GM12878 (cell line): Measurements from ENCODE around the gene KIZ. TPM values are rescaled to one million over a fixed set of nuclear protein-coding genes. Genes with fewer than 3 reads are reported as not detected.
A peak's percentile ranks its signal among the peaks of the same experiment; 100 is the strongest.

Source experiments
- ATAC-seq: fragments of 200-7000 bp; cut with Tn5 transposase; 3 replicates; pipeline ENCODE4 v1.9.1; 2020; ENCODE audit warnings: mild to moderate bottlenecking, moderate library complexity
- BruUV-seq: library from RNA; stranded (reverse); fragments of 400-500 nt; replicated peaks from 2 replicates; lab custom pipeline; 2021; lab: Mats Ljungman, UMichigan
- CTCF ChIA-PET: fragments of 300-600 bp; sonication (Branson Sonifier 250); formaldehyde crosslinking; extraction: SDS; loops from one replicate; lab custom pipeline; 2021; ENCODE audit warnings: inconsistent platforms; lab: Yijun Ruan, JAX
- POLR2A ChIA-PET: fragments of 350-600 bp; formaldehyde crosslinking; extraction: SDS; loops from one replicate; lab custom pipeline; 2021; ENCODE audit warnings: inconsistent platforms; lab: Charles Lee
- RAD21 ChIA-PET: fragments of 300-600 bp; sonication (Branson Sonifier 250); formaldehyde crosslinking; loops from one replicate; lab custom pipeline; 2023; ENCODE audit warnings: antibody characterized with exemption; ENCODE audit not compliant: unreplicated experiment; lab: Charles Lee
- SMC1A ChIA-PET: fragments of 300-600 bp; sonication (Branson Sonifier 250); formaldehyde crosslinking; loops from one replicate; lab custom pipeline; 2023; ENCODE audit not compliant: unreplicated experiment, uncharacterized antibody; lab: Charles Lee
- DNase-seq: peaks from one replicate; pipeline ENCODE4 v3.0.0-alpha.2; 2011; ENCODE audit warnings: low read depth, low spot score
- FAIRE-seq: peaks from 3 replicates; lab custom pipeline; 2011; peaks lifted over from hg19 to GRCh38; lab: Jason Lieb, UNC
- H2AFZ ChIP-seq: 2 replicates; pipeline ENCODE4 v1.6.0; 2011; ENCODE audit warnings: low read depth, low read length, control low read depth; ENCODE audit not compliant: control insufficient read depth
- H3K27ac ChIP-seq: 2 replicates; pipeline ENCODE4 v1.5.1; 2011; ENCODE audit warnings: control low read depth; ENCODE audit not compliant: control insufficient read depth, insufficient read depth
- H3K27me3 ChIP-seq, 2 experiments: replicated peaks in 1 of 2; 2 replicates each; pipeline versions ENCODE4 v1.6.0 to v1.6.1; 2011; ENCODE audit warnings: low read length in 1 of 2; ENCODE audit not compliant: control insufficient read depth in 2 of 2, insufficient read depth in 2 of 2
- H3K36me3 ChIP-seq, 2 experiments: 2 replicates each; pipeline ENCODE4 v1.5.1; 2011; ENCODE audit warnings: low read length in 1 of 2; ENCODE audit not compliant: control insufficient read depth in 2 of 2, insufficient read depth in 2 of 2
- H3K4me1 ChIP-seq: 2 replicates; pipeline ENCODE4 v1.6.1; 2011; ENCODE audit warnings: mild to moderate bottlenecking, low read length, moderate library complexity, mixed read lengths; ENCODE audit not compliant: control insufficient read depth, insufficient read depth
- H3K4me2 ChIP-seq: 2 replicates; pipeline ENCODE4 v1.6.0; 2011; ENCODE audit warnings: control low read depth; ENCODE audit not compliant: control insufficient read depth, insufficient read depth
- H3K4me3 ChIP-seq: fragments of 200-600 bp; sonication (generic); 2 replicates; pipeline ENCODE4 v1.5.1; 2016
- H3K79me2 ChIP-seq: 2 replicates; pipeline ENCODE4 v1.6.0; 2011; ENCODE audit warnings: low read length; ENCODE audit not compliant: control insufficient read depth, insufficient read depth
- H3K9ac ChIP-seq: 2 replicates; pipeline ENCODE4 v1.8.0; 2011; ENCODE audit warnings: low read length, control low read depth, mixed read lengths; ENCODE audit not compliant: control insufficient read depth, insufficient read depth
- H3K9me3 ChIP-seq: replicated peaks from 3 replicates; pipeline ENCODE4 v1.5.1; 2011; ENCODE audit warnings: mild to moderate bottlenecking, low read length; ENCODE audit not compliant: control insufficient read depth, insufficient read depth
- H4K20me1 ChIP-seq: 2 replicates; pipeline ENCODE4 v1.6.0; 2011; ENCODE audit not compliant: control insufficient read depth, insufficient read depth
- CHD4 ChIP-seq: fragments of 200-600 bp; sonication (generic); IDR thresholded peaks from 2 replicates; pipeline ENCODE4 v1.6.1; 2016; ENCODE audit warnings: mild to moderate bottlenecking
- FOS ChIP-seq: IDR thresholded peaks from 3 replicates; pipeline ENCODE4 v1.6.1; 2011; ENCODE audit warnings: borderline replicate concordance; ENCODE audit not compliant: insufficient read length; ENCODE audit errors: extremely low read depth
- FOXM1 ChIP-seq: IDR thresholded peaks from 2 replicates; pipeline ENCODE4 v1.6.1; 2012; ENCODE audit warnings: low read depth, mild to moderate bottlenecking, inconsistent platforms, low read length, moderate library complexity
- GABPA ChIP-seq: IDR thresholded peaks from 2 replicates; pipeline ENCODE4 v1.6.1; 2014; ENCODE audit warnings: antibody characterized with exemption, low read depth, mild to moderate bottlenecking, inconsistent platforms
- HCFC1 ChIP-seq: fragments of 150-350 bp; IDR thresholded peaks from 2 replicates; pipeline ENCODE4 v1.6.1; 2014; ENCODE audit warnings: low read length
- MTA2 ChIP-seq: fragments of 450-650 bp; IDR thresholded peaks from 2 replicates; pipeline ENCODE4 v1.6.1; 2016; ENCODE audit warnings: low read depth, mild to moderate bottlenecking, moderate library complexity
- MYB ChIP-seq: fragments of 150-350 bp; IDR thresholded peaks from 2 replicates; pipeline ENCODE4 v1.6.1; 2014; ENCODE audit warnings: mild to moderate bottlenecking, low read depth, low read length, borderline replicate concordance
- PAX8 ChIP-seq: fragments of 450-650 bp; IDR thresholded peaks from 2 replicates; pipeline ENCODE4 v1.6.1; 2017; ENCODE audit warnings: mild to moderate bottlenecking, moderate library complexity
- RUNX3 ChIP-seq: IDR thresholded peaks from 2 replicates; pipeline ENCODE4 v1.6.1; 2012; ENCODE audit warnings: low read length, inconsistent platforms
- SIX5 ChIP-seq: IDR thresholded peaks from 2 replicates; pipeline ENCODE4 v1.6.1; 2011; ENCODE audit warnings: mild to moderate bottlenecking, low read depth, low read length, moderate library complexity; ENCODE audit not compliant: severe bottlenecking
- SMAD5 ChIP-seq: IDR thresholded peaks from 2 replicates; pipeline ENCODE4 v1.6.1; 2016; ENCODE audit warnings: antibody characterized with exemption, low read depth
- TCF3 ChIP-seq: IDR thresholded peaks from 2 replicates; pipeline ENCODE4 v1.6.1; 2012; ENCODE audit warnings: low read depth, mild to moderate bottlenecking, low read length, borderline replicate concordance; ENCODE audit not compliant: insufficient read depth
- YY1 ChIP-seq: IDR thresholded peaks from 2 replicates; pipeline ENCODE4 v1.6.1; 2011; ENCODE audit warnings: low read depth, mild to moderate bottlenecking, low read length
- ZNF622 ChIP-seq: fragments of 450-650 bp; IDR thresholded peaks from 2 replicates; pipeline ENCODE4 v1.6.1; 2017; ENCODE audit warnings: mild to moderate bottlenecking, inconsistent platforms
- ZZZ3 ChIP-seq: IDR thresholded peaks from 2 replicates; pipeline ENCODE4 v1.6.1; 2011; ENCODE audit warnings: low read depth; ENCODE audit not compliant: control insufficient read depth, insufficient read length
- WGBS: methylation state at CpG from one replicate; pipeline ENCODE4 v1.1.6; 2016; ENCODE audit warnings: low lambda C conversion rate; ENCODE audit not compliant: insufficient replicate concordance, insufficient coverage; ENCODE audit errors: missing lambda C conversion rate; 5-methylcytosine and 5-hydroxymethylcytosine counted together
- in situ Hi-C: fragments of 300-500 bp; cut with MboI; formaldehyde crosslinking; loops from 9 replicates; pipeline ENCODE4 v1.14.3; 2018; ENCODE audit warnings: mixed read lengths
- intact Hi-C: fragments of 100-400 bp; cut with micrococcal nuclease; formaldehyde crosslinking; loops from one replicate; pipeline ENCODE4 v1.14.2; 2022; ENCODE audit not compliant: unreplicated experiment
- polyA plus RNA-seq, 11 experiments: library from polyadenylated mRNA; depleted of rRNA in 4 of 11; unstranded in 6 of 11; stranded (reverse) in 5 of 11; fragments of >200 nt; fragmentation: Nextera tagmentation in 4 of 11; fragmentation: Illumina TruSeq in 1 of 11; extraction: Ambion mirVana in 4 of 11; extraction: Trizol in 1 of 11; gene quantifications; 1 replicate in 1 of 11; 2 replicates in 10 of 11; pipeline versions ENCODE4 v1.2.1 to v1.2.3, GENCODE V29; 2011 to 2016; ENCODE audit warnings: inconsistent platforms in 2 of 11, missing spikeins in 2 of 11, low read depth in 1 of 11
- total RNA-seq, 4 experiments: library from RNA; depleted of rRNA in 3 of 4; stranded (reverse); fragments of >200 nt in 3 of 4; fragmentation: Illumina TruSeq in 1 of 4; extraction: Trizol in 1 of 4; gene quantifications; 2 replicates each; pipeline versions ENCODE4 v1.2.1 to v1.2.3, GENCODE V29; 2013 to 2021
- TF ChIP-seq, protein P1 (sequence below): IDR thresholded peaks from 2 replicates; pipeline ENCODE4 v1.6.1; 2012; ENCODE audit warnings: low read length, inconsistent platforms
- TF ChIP-seq, protein P2 (sequence below): fragments of 450-650 bp; IDR thresholded peaks from 2 replicates; pipeline ENCODE4 v1.6.1; 2017; ENCODE audit warnings: mild to moderate bottlenecking
- TF ChIP-seq, protein P3 (sequence below): IDR thresholded peaks from 2 replicates; pipeline ENCODE4 v1.6.1; 2012; ENCODE audit warnings: low read depth, low read length, improper control_type of control experiment

The KIZ gene
- total and polyA plus RNA-seq, 10 of the 15 experiments (the other 5 are each of a cell fraction or from before 2014, with no cell fraction given): 2.7 to 11.0 (median 7.3) TPM

DNA sequence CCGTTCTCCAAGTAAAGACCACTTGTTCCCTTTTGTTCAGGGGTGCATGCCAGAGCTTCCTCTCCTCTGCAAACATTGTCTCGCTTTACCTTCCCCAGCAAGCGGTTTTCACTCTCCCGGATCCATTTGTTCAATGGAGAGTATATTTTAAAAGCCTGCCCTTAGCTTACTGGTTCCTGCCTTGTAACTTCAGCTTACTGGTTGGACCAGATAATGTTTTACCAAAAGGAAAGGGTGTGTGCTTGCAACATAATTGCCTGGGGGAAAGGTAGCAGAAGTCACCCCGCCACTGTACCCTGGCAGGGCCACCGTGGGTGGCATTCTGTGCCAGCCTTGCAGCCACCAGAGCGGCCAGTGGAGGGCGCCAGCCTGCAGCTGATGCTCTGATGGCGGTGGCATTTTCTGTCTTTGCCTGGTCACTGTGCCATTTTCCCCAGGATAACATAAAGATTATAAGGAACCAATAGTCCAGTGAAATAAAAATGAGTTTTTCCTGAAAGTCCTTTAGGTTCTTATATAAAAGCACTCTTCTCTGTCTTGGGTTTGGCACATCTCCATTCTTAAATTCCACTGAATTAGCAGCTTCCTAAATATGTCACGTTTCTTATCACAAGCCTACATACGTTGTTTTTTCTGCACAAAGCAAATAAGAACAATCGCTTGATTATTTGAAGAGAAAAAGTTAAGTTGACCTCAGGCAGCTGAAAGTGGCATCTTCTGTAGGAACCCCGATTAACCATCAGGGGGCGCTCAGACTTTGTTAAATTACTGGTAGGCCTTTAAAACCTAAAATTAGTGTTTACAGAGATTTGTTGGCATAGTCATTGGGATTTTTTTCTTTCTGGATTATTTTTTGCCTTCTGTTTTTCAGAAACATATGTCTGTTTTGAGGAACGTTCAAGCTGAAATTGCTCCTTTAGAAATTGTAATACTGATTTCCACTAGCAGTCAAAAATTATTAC lies 109.9 kb downstream of the KIZ start:
- DNase-seq: no peak
- POLR2A ChIA-PET: interaction anchor here (0.7 to 1.0 kb wide), 2 partner anchors 270 to 337 kb away, joined by 3 to 5 read pairs; no protein-coding TSS in a partner anchor
- H3K4me2 ChIP-seq: no peak overlapping the region; the same call in 1 of the 2 replicates
- TF ChIP-seq ZZZ3 (no peak), PAX8 (no peak), MTA2 (no peak), CHD4 (no peak), FOS (no peak), SMAD5 (no peak), MYB (no peak), RUNX3 (peak; percentile 13; the same call in 1 of the 2 replicates), SIX5 (no peak), HCFC1 (no peak), ZNF622 (no peak), FOXM1 (peak; percentile 46; the same call in 1 of the 2 replicates), YY1 (0 out of 2 replicates have a peak, but pooled peaks have one; percentile 33), TCF3 (0 out of 2 replicates have a peak, but pooled peaks have one; percentile 28), GABPA (no peak)
- TF ChIP-seq, protein P1, sequence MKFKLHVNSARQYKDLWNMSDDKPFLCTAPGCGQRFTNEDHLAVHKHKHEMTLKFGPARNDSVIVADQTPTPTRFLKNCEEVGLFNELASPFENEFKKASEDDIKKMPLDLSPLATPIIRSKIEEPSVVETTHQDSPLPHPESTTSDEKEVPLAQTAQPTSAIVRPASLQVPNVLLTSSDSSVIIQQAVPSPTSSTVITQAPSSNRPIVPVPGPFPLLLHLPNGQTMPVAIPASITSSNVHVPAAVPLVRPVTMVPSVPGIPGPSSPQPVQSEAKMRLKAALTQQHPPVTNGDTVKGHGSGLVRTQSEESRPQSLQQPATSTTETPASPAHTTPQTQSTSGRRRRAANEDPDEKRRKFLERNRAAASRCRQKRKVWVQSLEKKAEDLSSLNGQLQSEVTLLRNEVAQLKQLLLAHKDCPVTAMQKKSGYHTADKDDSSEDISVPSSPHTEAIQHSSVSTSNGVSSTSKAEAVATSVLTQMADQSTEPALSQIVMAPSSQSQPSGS: 0 out of 2 replicates have a peak, but pooled peaks have one; percentile 25
- TF ChIP-seq, protein P2, sequence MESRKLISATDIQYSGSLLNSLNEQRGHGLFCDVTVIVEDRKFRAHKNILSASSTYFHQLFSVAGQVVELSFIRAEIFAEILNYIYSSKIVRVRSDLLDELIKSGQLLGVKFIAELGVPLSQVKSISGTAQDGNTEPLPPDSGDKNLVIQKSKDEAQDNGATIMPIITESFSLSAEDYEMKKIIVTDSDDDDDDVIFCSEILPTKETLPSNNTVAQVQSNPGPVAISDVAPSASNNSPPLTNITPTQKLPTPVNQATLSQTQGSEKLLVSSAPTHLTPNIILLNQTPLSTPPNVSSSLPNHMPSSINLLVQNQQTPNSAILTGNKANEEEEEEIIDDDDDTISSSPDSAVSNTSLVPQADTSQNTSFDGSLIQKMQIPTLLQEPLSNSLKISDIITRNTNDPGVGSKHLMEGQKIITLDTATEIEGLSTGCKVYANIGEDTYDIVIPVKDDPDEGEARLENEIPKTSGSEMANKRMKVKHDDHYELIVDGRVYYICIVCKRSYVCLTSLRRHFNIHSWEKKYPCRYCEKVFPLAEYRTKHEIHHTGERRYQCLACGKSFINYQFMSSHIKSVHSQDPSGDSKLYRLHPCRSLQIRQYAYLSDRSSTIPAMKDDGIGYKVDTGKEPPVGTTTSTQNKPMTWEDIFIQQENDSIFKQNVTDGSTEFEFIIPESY: no peak
- TF ChIP-seq, protein P3, sequence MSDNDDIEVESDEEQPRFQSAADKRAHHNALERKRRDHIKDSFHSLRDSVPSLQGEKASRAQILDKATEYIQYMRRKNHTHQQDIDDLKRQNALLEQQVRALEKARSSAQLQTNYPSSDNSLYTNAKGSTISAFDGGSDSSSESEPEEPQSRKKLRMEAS: no peak

More for the DNA sequence above, 109.9 kb downstream of the KIZ start:
- no peak overlapping the region for H3K9ac ChIP-seq
- ATAC-seq (peak; percentile 82), FAIRE-seq (peak; percentile 82)
- H2AFZ ChIP-seq: no peak overlapping the region
- ChIA-PET SMC1A (interaction anchor here (0.6 to 4.7 kb wide), 30 partner anchors 9 to 399 kb away, joined by 3 to 94 read pairs (median 4); partner anchors contain the start of gene KIZ), CTCF (interaction anchor here (0.5 to 4.7 kb wide), 80 partner anchors 9 to 832 kb away, joined by 3 to 202 read pairs (median 4); partner anchors contain the start of gene XRN2), RAD21 (interaction anchor here (0.6 to 4.7 kb wide), 16 partner anchors 10 to 379 kb away, joined by 3 to 75 read pairs (median 4); partner anchors contain the start of gene XRN2)
- in situ Hi-C loops: loop anchor here (5.0 to 10.0 kb wide), 2 partner anchors 267 to 371 kb away; no protein-coding TSS in a partner anchor
- intact Hi-C loops: loop anchor here (1.0 to 10.0 kb wide), 6 partner anchors 137 to 380 kb away; no protein-coding TSS in a partner anchor
- no peaks in the 10 kb centered on the region for H3K9me3 ChIP-seq
- no TSS peak for BruUV-seq
- H3K27me3 ChIP-seq: no peaks in the 10 kb centered on the region
- H3K36me3 ChIP-seq: no peaks in the 10 kb centered on the region; a peak in 1 of 4 replicates
- no peaks in the 10 kb centered on the region; the same call in 1 of the 2 replicates for H4K20me1 ChIP-seq
- H3K79me2 ChIP-seq: no peaks in the 10 kb centered on the region
- no peak overlapping the region for H3K27ac ChIP-seq
- WGBS: 26% methylated on average over 15 of the region's 15 CpGs
- H3K4me1 ChIP-seq: no peaks in the 10 kb centered on the region
- no peak overlapping the region for H3K4me3 ChIP-seq
